ENCODE results near the gene NLRP7.
"Not testable (repeated sequence)": the region's sequence is repeated elsewhere in the genome, so short reads cannot be mapped to it uniquely, and the experiment has no call there.

DNA sequence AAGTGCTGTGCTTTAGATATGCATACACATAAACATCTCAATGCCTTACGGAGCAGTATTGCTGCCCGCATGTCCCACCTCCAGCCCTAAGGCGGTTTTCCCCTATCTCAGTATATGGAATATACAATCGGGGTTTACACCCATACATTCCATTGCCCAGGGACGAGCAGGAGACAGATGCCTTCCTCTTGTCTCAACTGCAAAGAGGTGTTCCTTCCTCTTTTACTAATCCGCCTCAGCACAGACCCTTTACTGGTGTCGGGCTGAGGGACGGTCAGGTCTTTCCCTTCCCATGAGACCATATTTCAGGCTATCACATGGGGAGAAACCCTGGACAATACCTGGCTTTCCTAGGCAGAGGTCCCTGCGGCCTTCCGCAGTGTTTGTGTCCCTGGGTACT lies 3.2 kb upstream of the NLRP7 start:
- TF ChIP-seq CTCF (IDR thresholded peaks at IDR 0.05; ENCODE audit: low read length); EZH2phosphoT487 (IDR thresholded peaks at IDR 0.05; ENCODE audit: low read length); EZH2 (optimal IDR thresholded peaks at IDR 0.05; ENCODE audit: low read depth, low read length): not testable (repeated sequence)
